PC-9 (cell line): Measurements from ENCODE around the gene FBH1.

Source experiments
- CTCF ChIP-seq: fragments of 200-600 bp; sonication (generic); conservative IDR thresholded peaks from 2 replicates; pipeline ENCODE4 v1.6.1; 2017; ENCODE audit warnings: mixed run types, antibody characterized with exemption, mild to moderate bottlenecking, moderate library complexity
- EZH2 ChIP-seq: fragments of 200-600 bp; sonication (generic); IDR thresholded peaks from 2 replicates; pipeline ENCODE4 v1.8.0; 2017; ENCODE audit warnings: antibody characterized with exemption, low read depth

- no peak for TF ChIP-seq CTCF
- TF ChIP-seq EZH2, result no peak
These were observed 85.8 kb downstream of the FBH1 start for GRCh38 chr10:5975641-5976473.
